ENCODE measurements around the gene TSPAN18. TPM values are rescaled to one million over a fixed set of nuclear protein-coding genes. Genes with fewer than 3 reads are reported as not detected.
A peak's percentile ranks its signal among the peaks of the same experiment; 100 is the strongest.

TSPAN18 gene
- total and polyA plus RNA-seq, 10 of the 15 experiments (the other 5 are each of a cell fraction or from before 2014, with no cell fraction given): 0.02 to 0.77 (median 0.13) TPM; not detected in 1

GRCh38 chr11:44899959-44900358, 173.2 kb downstream of the TSPAN18 start (continued):
- TF ChIP-seq PKNOX1 (IDR thresholded peaks at IDR 0.05) (peak; percentile 95), RBBP5 (conservative IDR thresholded peaks at IDR 0.05) (no peak), NFYB (IDR thresholded peaks at IDR 0.05; ENCODE audit: insufficient read depth, low read depth, low read length) (peak; percentile 65), FOXK2 (IDR thresholded peaks at IDR 0.05) (no peak)
- TF ChIP-seq, protein P1, sequence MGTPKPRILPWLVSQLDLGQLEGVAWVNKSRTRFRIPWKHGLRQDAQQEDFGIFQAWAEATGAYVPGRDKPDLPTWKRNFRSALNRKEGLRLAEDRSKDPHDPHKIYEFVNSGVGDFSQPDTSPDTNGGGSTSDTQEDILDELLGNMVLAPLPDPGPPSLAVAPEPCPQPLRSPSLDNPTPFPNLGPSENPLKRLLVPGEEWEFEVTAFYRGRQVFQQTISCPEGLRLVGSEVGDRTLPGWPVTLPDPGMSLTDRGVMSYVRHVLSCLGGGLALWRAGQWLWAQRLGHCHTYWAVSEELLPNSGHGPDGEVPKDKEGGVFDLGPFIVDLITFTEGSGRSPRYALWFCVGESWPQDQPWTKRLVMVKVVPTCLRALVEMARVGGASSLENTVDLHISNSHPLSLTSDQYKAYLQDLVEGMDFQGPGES (IDR thresholded peaks at IDR 0.05): no peak

GRCh38 chr11:44901120-44901633, 174.4 kb downstream of the TSPAN18 start:
- ChIA-PET RAD21 (ENCODE audit: unreplicated experiment) (interaction anchor here (0.7 kb wide), 1 partner anchor 10 kb away, joined by 3 read pairs; no protein-coding TSS in a partner anchor), CTCF (interaction anchor here (0.6 to 2.3 kb wide), 5 partner anchors 10 to 528 kb away, joined by 3 to 13 read pairs (median 4); no protein-coding TSS in a partner anchor), SMC1A (ENCODE audit: uncharacterized antibody, unreplicated experiment) (interaction anchor here (1.1 kb wide), 1 partner anchor 10 kb away, joined by 3 read pairs; no protein-coding TSS in a partner anchor), POLR2A (no interaction called here)
- no peaks in the 10 kb centered on the region for H3K36me3 ChIP-seq (ENCODE audit: control insufficient read depth in 2 of 2, insufficient read depth in 2 of 2, low read length in 1 of 2)
- no peak for ATAC-seq
- H3K9me3 ChIP-seq (replicated peaks; ENCODE audit: control insufficient read depth, insufficient read depth, low read length): no peaks in the 10 kb centered on the region; the same call in 2 of the 3 replicates
- no TSS peak for BruUV-seq (replicated peaks)
- intact Hi-C loops (cut with micrococcal nuclease; ENCODE audit: unreplicated experiment): no loop called here
- H3K4me2 ChIP-seq (ENCODE audit: control insufficient read depth, insufficient read depth): no peak overlapping the region
- no peak overlapping the region for H3K4me3 ChIP-seq
- no peak overlapping the region for H2AFZ ChIP-seq (ENCODE audit: control insufficient read depth, low read depth, low read length)
- H3K79me2 ChIP-seq (ENCODE audit: control insufficient read depth, insufficient read depth, low read length): no peaks in the 10 kb centered on the region
- H3K4me1 ChIP-seq (ENCODE audit: control insufficient read depth, insufficient read depth, low read length): no peaks in the 10 kb centered on the region
- H3K27ac ChIP-seq (ENCODE audit: control insufficient read depth, insufficient read depth): no peak overlapping the region
- 56% methylated on average over 7 of the region's 7 CpGs for WGBS (ENCODE audit: insufficient coverage, insufficient replicate concordance, low lambda C conversion rate, missing lambda C conversion rate)
- no peak overlapping the region for H3K9ac ChIP-seq (ENCODE audit: control insufficient read depth, insufficient read depth, low read length)
- DNase-seq (ENCODE audit: low read depth, low spot score): no peak
- no peaks in the 10 kb centered on the region for H4K20me1 ChIP-seq (ENCODE audit: control insufficient read depth, insufficient read depth)
- in situ Hi-C loops (cut with MboI): no loop called here
- no peak for TF ChIP-seq JUNB (IDR thresholded peaks at IDR 0.05)
- TF ChIP-seq MTA3 (IDR thresholded peaks at IDR 0.05; ENCODE audit: borderline replicate concordance, low read length): no peak
- no peak for TF ChIP-seq STAT3 (IDR thresholded peaks at IDR 0.05; ENCODE audit: low read depth, low read length)
- TF ChIP-seq TAF1 (IDR thresholded peaks at IDR 0.05; ENCODE audit: borderline replicate concordance, low read depth, low read length): no peak
- TF ChIP-seq SKIL (IDR thresholded peaks at IDR 0.05; ENCODE audit: low read depth, poor library complexity, severe bottlenecking): no peak
- TF ChIP-seq BCL3 (IDR thresholded peaks at IDR 0.05; ENCODE audit: borderline replicate concordance, insufficient read depth, low read depth, low read length, poor library complexity, severe bottlenecking): no peak
- TF ChIP-seq ZNF24 (IDR thresholded peaks at IDR 0.05): no peak
- no peak for TF ChIP-seq CHD1 (IDR thresholded peaks at IDR 0.05; ENCODE audit: low read depth, low read length)
- no peak for TF ChIP-seq ZNF207 (IDR thresholded peaks at IDR 0.05; ENCODE audit: borderline replicate concordance)
- FAIRE-seq: no peak
- peaks cover 0 to 3% of the 10 kb centered on the region in 2 experiments; a peak in 2 of 4 replicates for H3K27me3 ChIP-seq (replicated peaks in 1 of 2; ENCODE audit: control insufficient read depth in 2 of 2, insufficient read depth in 2 of 2, low read length in 1 of 2)
